ENCODE results near the gene DCDC1. TPM values are rescaled to one million over a fixed set of nuclear protein-coding genes. Genes with fewer than 3 reads are reported as not detected.

DCDC1 gene
- total RNA-seq, 2 experiments from 2014 or later = 0.13 TPM; not detected in 1

DNA sequence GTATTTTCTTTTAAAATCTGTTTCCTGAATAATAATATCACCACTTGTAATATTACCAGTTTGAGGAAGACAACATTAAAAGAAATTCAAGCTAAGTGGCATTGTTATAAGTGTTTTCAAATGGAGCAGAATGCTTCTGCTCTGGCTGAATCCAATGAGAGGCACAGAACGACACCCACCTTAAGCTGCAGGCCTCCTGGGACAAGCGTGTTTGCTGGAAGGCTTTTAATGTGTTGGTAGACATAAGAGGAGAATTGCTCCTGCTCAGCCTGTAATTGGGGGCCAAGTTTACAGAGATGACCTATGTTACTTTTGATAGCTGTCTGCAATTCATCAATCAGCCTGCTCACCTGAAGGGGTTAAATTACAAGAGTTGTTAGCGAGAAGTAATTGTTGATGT is 242.2 kb downstream of the DCDC1 start:
- Histone ChIP-seq H3K9me2 (ENCODE audit: insufficient read depth, low read length) (no peaks in the 10 kb centered on the region; the same call in 1 of the 2 replicates), H3K4me1 (ENCODE audit: insufficient read depth, low read length, poor library complexity, severe bottlenecking) (no peaks in the 10 kb centered on the region), H3K27ac (ENCODE audit: low read depth, low read length, poor library complexity, severe bottlenecking) (no peak overlapping the region), H3K9me3 (ENCODE audit: low read length) (no peaks in the 10 kb centered on the region), H2AFZ (ENCODE audit: low read length) (no peak overlapping the region), H3K79me2 (ENCODE audit: insufficient read depth, low read depth, low read length) (no peaks in the 10 kb centered on the region), H3K4me2 (ENCODE audit: low read length) (no peak overlapping the region), H3K4me3 (ENCODE audit: low read depth, low read length, poor library complexity, severe bottlenecking) (no peak overlapping the region), H3K36me3 (ENCODE audit: insufficient read depth, low read length) (no peaks in the 10 kb centered on the region), H4K20me1 (ENCODE audit: insufficient read depth, low read length) (no peaks in the 10 kb centered on the region)
- intact Hi-C loops (cut with micrococcal nuclease; ENCODE audit: unreplicated experiment) = no loop called here
- no peak for DNase-seq (ENCODE audit: low spot score)
- no TSS peak for BruUV-seq (replicated peaks)
- ChIA-PET POLR2A (interaction anchor here (0.6 kb wide), 1 partner anchor 105 kb away, joined by 3 read pairs; no protein-coding TSS in a partner anchor), CTCF (ENCODE audit: unreplicated experiment) (no interaction called here)
- TF ChIP-seq EZH2phosphoT487 (IDR thresholded peaks at IDR 0.05; ENCODE audit: borderline replicate concordance, low read depth, low read length) (no peak), CTCF (conservative IDR thresholded peaks at IDR 0.05; ENCODE audit: low read length) (no peak)

DNA sequence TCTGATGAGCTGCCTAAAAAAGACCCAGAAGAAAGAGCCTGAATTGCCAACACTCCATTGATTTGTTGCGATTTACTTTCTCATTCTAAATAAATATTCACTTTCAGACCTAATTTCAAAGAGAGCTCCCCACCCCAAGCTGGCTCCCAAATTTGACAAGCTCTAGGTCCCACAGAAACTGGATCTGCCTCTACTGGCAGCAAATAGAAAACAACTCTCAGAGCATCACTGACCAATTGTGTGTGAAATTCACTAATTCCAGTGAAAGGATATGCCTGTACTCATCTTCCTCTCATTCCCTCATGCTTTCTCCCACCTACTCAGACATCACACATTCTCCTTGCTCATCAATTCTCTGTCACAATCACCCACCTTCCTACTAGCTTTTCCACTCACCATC is 249.1 kb downstream of the DCDC1 start:
- no peak overlapping the region for H3K4me3 ChIP-seq (ENCODE audit: low read depth, low read length, poor library complexity, severe bottlenecking)
- DNase-seq (ENCODE audit: low spot score) = no peak
- intact Hi-C loops (cut with micrococcal nuclease; ENCODE audit: unreplicated experiment) = no loop called here
- no peak overlapping the region for H2AFZ ChIP-seq (ENCODE audit: low read length)
- H3K4me2 ChIP-seq (ENCODE audit: low read length) = no peak overlapping the region
- ChIA-PET CTCF (ENCODE audit: unreplicated experiment) (no interaction called here), POLR2A (no interaction called here)
- H3K9me2 ChIP-seq (ENCODE audit: insufficient read depth, low read length) = no peaks in the 10 kb centered on the region
- no peaks in the 10 kb centered on the region for H3K79me2 ChIP-seq (ENCODE audit: insufficient read depth, low read depth, low read length)
- no TSS peak for BruUV-seq (replicated peaks)
- H3K36me3 ChIP-seq (ENCODE audit: insufficient read depth, low read length) = no peaks in the 10 kb centered on the region
- no peaks in the 10 kb centered on the region for H3K4me1 ChIP-seq (ENCODE audit: insufficient read depth, low read length, poor library complexity, severe bottlenecking)
- TF ChIP-seq CTCF (conservative IDR thresholded peaks at IDR 0.05; ENCODE audit: low read length) (no peak), EZH2phosphoT487 (IDR thresholded peaks at IDR 0.05; ENCODE audit: borderline replicate concordance, low read depth, low read length) (no peak)
- H4K20me1 ChIP-seq (ENCODE audit: insufficient read depth, low read length) = no peaks in the 10 kb centered on the region
- no peaks in the 10 kb centered on the region for H3K9me3 ChIP-seq (ENCODE audit: low read length)
- H3K27ac ChIP-seq (ENCODE audit: low read depth, low read length, poor library complexity, severe bottlenecking) = no peak overlapping the region

DNA sequence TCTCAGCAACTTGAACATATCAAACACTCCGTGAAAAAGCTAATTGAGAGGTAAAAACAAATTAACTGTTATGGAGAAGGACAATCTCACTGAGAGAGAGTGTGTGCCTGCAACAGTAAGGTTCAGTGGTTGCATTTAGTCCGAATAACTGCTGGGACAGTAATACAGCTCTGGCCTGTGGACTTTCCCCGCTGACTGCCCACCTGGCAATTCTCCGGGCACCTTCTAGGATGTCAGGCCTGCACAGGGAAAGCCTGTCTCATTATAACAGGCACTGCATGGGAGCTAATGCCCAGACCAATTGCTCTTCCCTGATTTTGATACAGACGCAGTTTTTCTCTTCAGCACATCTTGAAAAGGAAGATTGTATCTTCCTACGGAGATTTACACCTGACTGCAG is 251.0 kb downstream of the DCDC1 start:
- no peaks in the 10 kb centered on the region for H3K4me1 ChIP-seq (ENCODE audit: insufficient read depth, low read length, poor library complexity, severe bottlenecking)
- ChIA-PET POLR2A (interaction anchor here (0.6 kb wide), 1 partner anchor 131 kb away, joined by 3 read pairs; no protein-coding TSS in a partner anchor), CTCF (ENCODE audit: unreplicated experiment) (no interaction called here)
- TF ChIP-seq CTCF (conservative IDR thresholded peaks at IDR 0.05; ENCODE audit: low read length) (no peak), EZH2phosphoT487 (IDR thresholded peaks at IDR 0.05; ENCODE audit: borderline replicate concordance, low read depth, low read length) (no peak)
- no peak overlapping the region for H3K27ac ChIP-seq (ENCODE audit: low read depth, low read length, poor library complexity, severe bottlenecking)
- intact Hi-C loops (cut with micrococcal nuclease; ENCODE audit: unreplicated experiment) = no loop called here
- no peak overlapping the region for H3K4me2 ChIP-seq (ENCODE audit: low read length)
- no peak overlapping the region for H2AFZ ChIP-seq (ENCODE audit: low read length)
- no peaks in the 10 kb centered on the region for H4K20me1 ChIP-seq (ENCODE audit: insufficient read depth, low read length)
- no peaks in the 10 kb centered on the region for H3K9me3 ChIP-seq (ENCODE audit: low read length)
- no TSS peak for BruUV-seq (replicated peaks)
- H3K79me2 ChIP-seq (ENCODE audit: insufficient read depth, low read depth, low read length) = no peaks in the 10 kb centered on the region
- H3K36me3 ChIP-seq (ENCODE audit: insufficient read depth, low read length) = no peaks in the 10 kb centered on the region
- DNase-seq (ENCODE audit: low spot score) = no peak
- no peaks in the 10 kb centered on the region for H3K9me2 ChIP-seq (ENCODE audit: insufficient read depth, low read length)
- no peak overlapping the region for H3K4me3 ChIP-seq (ENCODE audit: low read depth, low read length, poor library complexity, severe bottlenecking)
